T-helper 2 cell (primary cell): ENCODE data around the gene TBPL2.
"Not testable (repeated sequence)": the region's sequence is repeated elsewhere in the genome, so short reads cannot be mapped to it uniquely, and the experiment has no call there.

Source experiments
- DNase-seq, 5 experiments: peaks; one replicate each; pipeline versions ENCODE4 v3.0.0 to v3.0.0-alpha.2; 2012 to 2022

The TBPL2 gene

GRCh38 chr14:55438066-55438683 lies 2.2 kb downstream of the TBPL2 start:
- DNase-seq, result peak in 1 of 5 experiments; percentile 33

GRCh38 chr14:55436931-55437330 lies 3.5 kb downstream of the TBPL2 start:
- DNase-seq, result no peak

DNA sequence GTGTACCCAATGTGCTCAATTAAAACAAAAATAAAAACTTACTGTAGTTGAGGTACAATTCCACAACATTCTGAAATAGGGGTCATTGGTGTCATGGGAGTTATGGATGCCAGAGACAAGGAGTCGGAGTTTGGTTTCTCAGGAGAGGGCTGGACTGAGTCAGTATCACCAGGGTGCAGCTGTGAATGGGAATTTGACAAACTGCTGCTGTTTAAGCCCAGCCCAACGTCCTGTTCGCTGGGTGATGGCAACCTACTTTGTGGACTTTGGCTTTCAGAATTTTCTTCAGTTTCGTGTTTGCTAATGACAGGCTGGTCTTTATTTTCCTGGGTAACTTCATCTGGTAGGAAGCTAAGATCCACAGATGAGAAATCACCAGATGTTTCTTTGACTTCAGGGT lies 3.9 kb downstream of the TBPL2 start:
- no peak for DNase-seq

- DNase-seq, result no peak
Measured at GRCh38 chr14:55434805-55435174, 5.6 kb downstream of the TBPL2 start.

DNA sequence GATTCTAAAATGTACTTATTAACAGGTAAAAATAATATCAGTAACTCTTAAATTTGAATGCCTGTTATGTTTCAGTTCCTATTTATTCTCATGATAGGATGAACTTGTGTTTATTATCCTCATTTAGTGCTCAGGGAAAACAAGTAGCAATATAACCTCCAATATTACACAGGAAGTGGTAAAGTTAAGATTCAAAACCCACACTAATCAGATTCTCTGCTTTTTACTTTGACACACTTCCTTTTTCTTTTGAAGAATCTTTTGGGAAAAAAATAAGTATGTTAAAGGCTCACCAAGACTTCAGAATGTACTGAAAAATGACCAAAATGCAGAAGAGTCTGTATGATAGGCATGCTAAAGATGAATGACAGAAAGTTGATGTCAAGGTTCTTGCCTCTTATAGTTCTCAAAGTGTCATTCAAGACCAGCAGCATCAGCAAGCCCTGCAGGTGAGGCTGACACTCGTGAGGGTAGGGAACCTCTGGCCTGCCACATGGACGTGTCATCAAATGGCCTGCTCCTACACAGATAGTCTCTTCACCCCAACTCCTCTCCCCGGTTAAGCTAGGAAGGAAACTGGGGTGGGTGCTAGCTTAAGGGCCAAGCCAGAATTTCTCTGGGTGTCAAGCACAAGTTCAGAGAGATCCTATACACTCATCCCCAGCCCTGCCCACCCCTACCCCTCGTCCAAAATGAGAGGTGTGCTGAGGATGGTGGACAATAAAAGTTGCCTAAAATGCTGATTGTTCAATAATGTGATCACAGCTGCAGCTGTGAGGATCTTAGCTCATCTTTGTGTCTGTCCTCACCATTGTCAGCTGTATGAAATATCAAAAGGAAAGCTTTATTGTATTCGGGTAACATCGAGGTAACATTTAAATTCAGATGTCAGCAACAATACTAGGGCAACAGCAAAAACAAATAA lies 6.3 kb downstream of the TBPL2 start:
- DNase-seq, result peak in 1 of 5 experiments; percentile 49

DNA sequence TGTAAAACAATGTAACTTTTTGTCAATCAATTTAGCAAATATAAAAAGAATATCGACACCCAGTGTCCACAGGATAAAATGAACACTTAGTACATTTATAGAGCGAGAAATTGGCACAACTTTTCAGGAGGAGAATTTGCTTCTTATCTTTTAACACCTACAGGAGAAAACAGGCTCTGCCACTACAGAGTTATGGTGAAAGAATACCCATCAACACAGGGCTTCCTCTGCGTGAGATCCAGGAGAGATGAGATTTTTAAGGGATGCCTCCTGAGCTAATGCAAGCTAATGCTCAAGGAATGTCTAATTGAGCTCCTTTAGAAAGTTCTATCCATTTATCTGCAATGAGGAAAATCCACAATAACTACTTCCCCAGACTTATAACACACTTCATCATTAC lies 7.8 kb downstream of the TBPL2 start:
- DNase-seq, result no peak

DNA sequence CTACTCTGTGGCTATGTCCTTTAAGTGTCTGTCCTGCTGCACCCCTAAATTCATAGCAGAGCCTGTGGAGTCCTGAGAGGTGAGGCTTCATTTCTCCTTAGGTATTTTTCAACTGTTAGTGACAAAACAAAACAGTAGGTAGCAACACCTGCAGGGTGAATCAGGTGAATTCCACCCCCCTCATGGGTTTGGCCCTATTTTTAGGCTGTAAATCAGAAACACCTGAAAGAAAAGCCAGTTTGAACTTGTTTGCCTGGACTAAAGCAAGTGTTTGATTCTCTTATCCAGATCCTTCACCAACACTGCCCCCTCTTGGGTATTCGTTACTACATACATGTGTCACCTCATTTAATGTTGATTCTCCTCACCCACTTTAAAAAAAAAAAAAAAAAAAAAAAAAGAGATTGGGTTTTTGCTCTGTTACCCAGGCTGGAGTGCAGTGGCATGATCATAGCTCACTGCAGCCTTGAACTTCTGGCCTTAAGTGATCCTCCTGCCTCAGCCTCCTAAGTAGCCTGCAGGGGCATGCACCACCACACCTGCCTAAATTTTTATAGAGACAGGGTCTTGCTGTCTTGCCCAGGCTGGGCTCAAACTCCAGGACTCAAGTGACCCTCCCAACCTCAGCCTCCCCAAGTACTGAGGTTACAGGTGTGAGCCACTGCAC lies 10.3 kb downstream of the TBPL2 start:
- peak in 3 of 5 experiments; percentile 16 to 86 (median 41) for DNase-seq

DNA sequence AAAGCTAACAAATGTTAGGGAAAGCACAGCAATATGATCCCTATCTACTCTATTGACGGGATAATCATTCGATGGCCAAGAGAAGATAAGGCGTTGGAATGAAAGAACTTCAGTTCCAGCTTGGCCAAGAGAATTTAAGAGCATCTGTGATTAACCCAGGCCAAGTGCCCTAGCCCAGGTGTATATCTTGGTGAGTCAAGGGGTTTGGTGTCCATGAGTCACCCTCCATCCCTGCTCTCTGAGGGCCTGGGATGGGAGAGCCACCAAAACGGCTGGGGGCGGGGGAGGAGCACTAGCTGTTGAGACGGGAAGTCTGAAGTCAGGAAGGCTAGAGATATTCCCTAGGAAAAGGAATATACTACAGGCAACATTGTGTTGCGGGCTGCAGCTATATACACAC lies 13.0 kb downstream of the TBPL2 start:
- DNase-seq, result no peak

DNA sequence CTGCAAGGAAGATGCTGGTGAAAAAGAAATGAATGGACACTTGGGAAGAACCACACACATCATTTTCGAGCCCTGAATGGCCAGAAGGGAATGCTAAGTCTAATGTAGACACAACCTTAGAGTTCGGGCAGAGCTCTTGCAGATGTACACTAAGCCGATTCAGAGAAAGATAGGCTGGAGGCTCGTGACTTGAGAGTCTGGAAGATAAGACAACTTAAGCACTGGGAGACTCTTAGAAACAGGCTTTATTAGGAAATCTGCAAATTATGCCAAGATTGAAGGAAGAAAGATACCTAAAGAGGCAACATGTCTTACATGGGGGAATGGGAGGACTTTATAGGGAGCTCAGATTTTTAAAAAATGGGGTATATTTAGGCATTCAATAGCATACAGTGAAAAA lies 13.5 kb downstream of the TBPL2 start:
- no peak for DNase-seq

DNA sequence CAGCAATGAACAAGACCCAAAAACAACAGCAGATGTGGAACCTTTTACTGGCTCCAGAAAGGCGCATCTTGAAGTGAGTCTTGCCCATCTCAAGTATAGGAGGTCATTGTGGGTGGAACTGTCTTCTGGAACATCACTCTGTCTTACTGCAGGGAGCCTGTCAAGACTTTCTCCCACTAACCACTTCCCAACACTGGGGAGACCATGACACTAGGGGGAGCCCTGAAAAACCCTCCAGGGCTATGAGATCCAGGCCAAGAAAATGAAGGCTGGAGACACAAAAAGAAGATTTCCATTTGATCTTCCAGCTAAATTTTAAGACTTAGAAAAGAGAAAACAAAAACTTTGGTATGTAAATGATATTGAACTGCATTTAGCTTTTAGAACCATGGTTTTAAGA lies 15.3 kb downstream of the TBPL2 start:
- no peak for DNase-seq

- no peak for DNase-seq
Measured at GRCh38 chr14:55423969-55424368, 16.4 kb downstream of the TBPL2 start.

DNA sequence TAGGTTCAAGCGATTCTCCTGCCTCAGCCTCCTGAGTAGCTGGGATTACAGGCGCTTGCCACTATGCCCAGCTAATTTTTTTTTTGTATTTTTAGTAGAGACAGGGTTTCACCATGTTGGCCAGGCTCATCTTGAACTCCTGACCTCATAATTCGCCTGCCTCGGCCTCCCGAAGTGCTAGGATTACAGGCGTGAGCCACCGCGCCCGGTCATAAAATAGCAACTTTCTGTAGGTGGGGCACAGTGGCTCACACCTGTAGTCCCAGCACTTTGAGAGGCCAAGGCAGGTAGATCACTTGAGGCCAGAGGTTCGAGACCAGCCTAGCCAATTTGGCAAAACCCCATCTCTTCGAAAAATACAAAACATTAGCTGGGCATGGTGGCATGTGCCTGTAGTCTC lies 18.1 kb downstream of the TBPL2 start:
- DNase-seq, result not testable (repeated sequence)

- no peak for DNase-seq
Measured at GRCh38 chr14:55419663-55420062, 20.8 kb downstream of the TBPL2 start.

DNA sequence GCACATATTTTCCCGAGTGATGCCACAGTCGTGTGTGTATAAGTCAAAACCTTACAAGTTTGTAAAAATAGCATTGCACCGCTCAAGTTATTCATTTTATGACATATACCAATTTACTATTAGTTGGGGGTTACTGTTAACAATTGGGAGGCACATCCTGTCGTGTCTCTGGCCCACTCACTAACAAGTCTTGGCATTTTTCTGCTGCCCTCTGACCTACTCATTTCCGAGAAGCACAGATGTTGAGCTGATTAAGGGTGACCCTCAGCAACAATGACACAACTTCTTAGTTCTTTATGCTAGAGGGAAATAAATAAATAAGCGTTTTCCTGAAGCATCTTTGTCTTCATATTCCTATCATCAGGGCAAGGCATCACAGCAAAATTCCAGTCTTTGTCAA lies 22.0 kb downstream of the TBPL2 start:
- DNase-seq, result no peak

GRCh38 chr14:55417955-55418354 lies 22.5 kb downstream of the TBPL2 start:
- DNase-seq, result no peak

- peak in 1 of 5 experiments; percentile 42 for DNase-seq
Measured at GRCh38 chr14:55416866-55417265, 23.6 kb downstream of the TBPL2 start.

- DNase-seq, result no peak
Measured at GRCh38 chr14:55414551-55414950, 25.9 kb downstream of the TBPL2 start.

GRCh38 chr14:55412676-55413075 lies 27.7 kb downstream of the TBPL2 start:
- DNase-seq, result no peak

DNA sequence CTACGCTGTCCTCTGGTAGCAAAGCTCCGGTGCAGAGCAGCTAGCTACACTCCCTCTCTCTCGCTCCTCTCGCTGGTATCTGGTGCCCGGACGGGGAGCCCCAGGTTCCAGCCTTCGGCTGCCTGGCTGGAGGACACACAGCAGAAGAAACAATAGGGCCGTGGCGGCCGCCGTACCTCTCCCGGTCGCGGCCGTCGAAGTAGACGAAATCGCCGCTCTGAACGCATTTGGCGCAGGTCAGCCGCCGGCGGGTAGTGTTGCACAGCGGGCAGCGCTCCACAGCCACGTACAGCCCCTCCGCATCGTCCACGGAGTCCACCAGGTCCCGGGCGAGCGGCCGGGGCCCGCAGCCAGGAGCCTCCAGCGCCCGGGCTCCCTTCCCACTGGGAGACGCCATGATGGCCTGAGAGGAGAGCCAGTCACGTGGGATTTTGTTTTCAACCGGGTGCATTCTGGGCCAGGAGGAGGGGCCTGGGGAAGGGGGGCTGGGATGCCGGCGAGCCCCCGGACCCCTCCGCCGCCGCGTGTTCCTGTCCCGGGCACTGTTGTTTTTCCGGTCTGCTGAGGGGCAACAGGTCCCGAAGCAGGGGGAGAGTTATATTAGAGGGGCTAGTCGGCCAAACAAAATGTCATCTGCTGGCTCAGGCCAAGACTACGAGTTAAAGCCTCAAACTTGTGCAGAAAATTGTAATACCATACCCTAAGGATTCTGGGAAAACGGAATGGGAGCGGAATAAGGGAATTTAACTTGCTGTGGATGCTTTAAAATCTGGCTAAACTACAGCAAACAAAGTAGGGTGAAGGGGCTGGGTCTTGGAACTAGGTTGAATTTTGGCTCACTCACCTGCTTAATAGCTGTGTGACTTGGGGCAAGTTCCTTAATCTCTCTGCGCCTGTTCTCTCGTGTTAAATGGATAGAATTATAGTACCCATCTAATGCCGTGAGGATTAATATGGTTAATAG lies 28.7 kb downstream of the TBPL2 start, which contains the start of gene ATG14:
Gene ATG14 (minus strand): TSS at position 405 of the 964 bp plus-strand sequence. CDS start 8 bp downstream, at position 397.
- DNase-seq, result peak; percentile 36 to 86 (median 61)

DNA sequence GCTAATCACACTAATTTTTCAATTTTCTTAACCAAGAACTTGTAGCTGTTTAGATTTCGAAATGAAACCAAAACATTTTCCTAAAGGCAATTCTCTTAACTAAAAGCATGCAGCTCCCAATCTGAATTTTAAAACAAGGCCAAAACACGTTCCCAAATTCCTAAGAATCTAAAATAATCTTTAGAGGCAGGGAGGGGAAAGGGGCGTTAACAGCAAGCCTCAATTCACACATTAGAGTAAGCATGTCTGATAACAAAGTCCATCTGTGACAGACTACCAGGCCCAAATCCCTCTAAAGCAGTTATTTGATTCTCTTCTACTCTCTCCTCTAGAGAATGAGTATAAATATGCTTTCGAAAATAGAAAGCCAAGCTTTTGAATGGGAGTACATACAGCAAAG lies 29.5 kb downstream of the TBPL2 start:
- DNase-seq, result no peak

- no peak for DNase-seq
Measured at GRCh38 chr14:55404173-55404854, 36.1 kb downstream of the TBPL2 start.

DNA sequence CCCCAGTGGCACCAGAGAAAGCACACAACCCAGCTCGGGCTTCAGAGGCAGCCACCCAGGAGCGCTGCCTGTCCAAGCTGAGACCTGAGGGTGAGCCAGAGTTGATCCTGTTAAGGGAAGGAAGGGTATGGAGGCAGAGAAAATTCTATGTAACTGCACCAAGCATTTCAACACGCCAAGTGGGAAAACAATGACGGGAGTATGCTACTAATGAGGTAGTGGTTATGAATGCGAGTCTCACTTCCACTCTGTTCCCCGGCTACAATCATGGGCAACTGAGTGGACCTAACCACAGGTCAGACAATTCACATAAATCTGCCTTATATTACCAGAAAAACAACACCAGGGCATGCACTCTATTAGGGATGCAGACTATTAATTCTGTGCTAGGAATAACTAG lies 38.7 kb downstream of the TBPL2 start:
- no peak for DNase-seq
